CD14-positive monocyte (primary cell): ENCODE measurements around the gene RPS19. TPM values are rescaled to one million over a fixed set of nuclear protein-coding genes. Genes with fewer than 3 reads are reported as not detected.
A peak's percentile ranks its signal among the peaks of the same experiment; 100 is the strongest.

ENCODE experiments used
- DNase-seq, 3 donors: peaks; one replicate each; pipeline ENCODE4 v3.0.0-alpha.2; 2011 to 2022
- H2AFZ ChIP-seq: 2 replicates; pipeline ENCODE4 v1.6.0; 2012; ENCODE audit warnings: mild to moderate bottlenecking, low read depth, low read length, inconsistent platforms; ENCODE audit not compliant: insufficient read depth, poor library complexity, severe bottlenecking
- H3K27ac ChIP-seq, 2 donors: 1 replicate in 1 of 2; 2 replicates in 1 of 2; pipeline ENCODE4 v1.5.1; 2012 to 2013; ENCODE audit warnings: low read length in 2 of 2, control low read depth in 1 of 2, inconsistent platforms in 1 of 2, low read depth in 1 of 2, mild to moderate bottlenecking in 1 of 2
- H3K27me3 ChIP-seq, 2 donors: one replicate each; pipeline versions ENCODE4 v1.6.0 to v1.6.1; 2011 to 2013; ENCODE audit warnings: low read length in 2 of 2; ENCODE audit not compliant: control insufficient read depth in 2 of 2, insufficient read depth in 2 of 2
- H3K36me3 ChIP-seq, 2 donors: replicated peaks in 1 of 2; 1 replicate in 1 of 2; 2 replicates in 1 of 2; pipeline versions ENCODE4 v1.5.1 to v1.6.1; 2012 to 2013; ENCODE audit warnings: low read length in 2 of 2, control low read depth in 1 of 2, inconsistent platforms in 1 of 2, mild to moderate bottlenecking in 1 of 2; ENCODE audit not compliant: insufficient read depth in 2 of 2, control insufficient read depth in 1 of 2
- H3K4me1 ChIP-seq, 2 donors: 1 replicate in 1 of 2; 2 replicates in 1 of 2; pipeline versions ENCODE4 v1.5.1 to v1.6.1; 2012 to 2013; ENCODE audit warnings: low read length in 2 of 2, control low read depth in 1 of 2, inconsistent platforms in 1 of 2, mild to moderate bottlenecking in 1 of 2, moderate library complexity in 1 of 2; ENCODE audit not compliant: insufficient read depth in 2 of 2, control insufficient read depth in 1 of 2
- H3K4me2 ChIP-seq: replicated peaks from 2 replicates; pipeline ENCODE3; 2012; ENCODE audit warnings: low read length, moderate library complexity, mild to moderate bottlenecking; ENCODE audit not compliant: poor library complexity, severe bottlenecking; ENCODE audit errors: extremely low read depth
- H3K4me3 ChIP-seq, 3 experiments: fragments of 200-600 bp in 1 of 3; sonication (generic) in 1 of 3; replicated peaks in 1 of 3; 1 replicate in 2 of 3; 2 replicates in 1 of 3; pipeline ENCODE4 v1.5.1; 2011 to 2013; ENCODE audit warnings: low read length in 3 of 3, mild to moderate bottlenecking in 3 of 3, control low read depth in 2 of 3, low read depth in 2 of 3, inconsistent platforms in 1 of 3, moderate library complexity in 1 of 3
- H3K79me2 ChIP-seq: 2 replicates; pipeline ENCODE4 v1.6.0; 2012; ENCODE audit warnings: mild to moderate bottlenecking, control low read depth, inconsistent platforms, low read length, moderate library complexity; ENCODE audit not compliant: insufficient read depth
- H3K9ac ChIP-seq: 2 replicates; pipeline ENCODE4 v1.6.0; 2017; ENCODE audit warnings: low read length, mild to moderate bottlenecking; ENCODE audit not compliant: insufficient read depth, poor library complexity, severe bottlenecking
- H3K9me3 ChIP-seq, 2 donors: replicated peaks in 1 of 2; 1 replicate in 1 of 2; 2 replicates in 1 of 2; pipeline versions ENCODE4 v1.5.1 to v1.6.1; 2012 to 2013; ENCODE audit warnings: low read length in 2 of 2, control low read depth in 1 of 2; ENCODE audit not compliant: control insufficient read depth in 1 of 2, insufficient read depth in 1 of 2
- H4K20me1 ChIP-seq: 2 replicates; pipeline ENCODE4 v1.6.0; 2012; ENCODE audit warnings: mild to moderate bottlenecking, low read length, control low read depth, moderate library complexity; ENCODE audit not compliant: insufficient read depth
- H3K27ac Mint-ChIP-seq, 7 donors: one replicate each; pipeline ENCODE4 v1.8.0; 2020; ENCODE audit warnings: mild to moderate bottlenecking in 7 of 7, mixed read lengths in 7 of 7, moderate library complexity in 6 of 7, inconsistent platforms in 2 of 7
- H3K27me3 Mint-ChIP-seq, 3 donors: one replicate each; pipeline ENCODE4 v1.8.0; 2021 to 2022; ENCODE audit warnings: low read depth in 3 of 3, mild to moderate bottlenecking in 3 of 3, mixed read lengths in 3 of 3, moderate library complexity in 3 of 3, inconsistent platforms in 1 of 3
- H3K36me3 Mint-ChIP-seq, 2 donors: one replicate each; pipeline ENCODE4 v1.8.0; 2020; ENCODE audit warnings: mixed read lengths in 2 of 2, inconsistent platforms in 1 of 2, mild to moderate bottlenecking in 1 of 2
- H3K4me1 Mint-ChIP-seq: one replicate; pipeline ENCODE4 v1.8.0; 2020; ENCODE audit warnings: mild to moderate bottlenecking, mixed read lengths
- H3K4me3 Mint-ChIP-seq, 2 donors: one replicate each; pipeline ENCODE4 v1.8.0; 2020; ENCODE audit warnings: mild to moderate bottlenecking in 2 of 2, mixed read lengths in 2 of 2, moderate library complexity in 1 of 2
- H3K9me3 Mint-ChIP-seq, 7 donors: one replicate each; pipeline ENCODE4 v1.8.0; 2020 to 2022; ENCODE audit warnings: mixed read lengths in 7 of 7, mild to moderate bottlenecking in 6 of 7, moderate library complexity in 6 of 7, inconsistent platforms in 2 of 7
- CTCF ChIP-seq: fragments of 200-600 bp; IDR thresholded peaks from one replicate; pipeline ENCODE4 v1.8.0; 2022; ENCODE audit warnings: antibody characterized with exemption, mild to moderate bottlenecking
- WGBS: methylation state at CpG from one replicate; pipeline ENCODE4 v1.1.5; 2013; ENCODE audit warnings: missing lambda C conversion rate; ENCODE audit not compliant: insufficient coverage; 5-methylcytosine and 5-hydroxymethylcytosine counted together
- intact Hi-C, 2 donors: fragments of 100-400 bp; cut with micrococcal nuclease; formaldehyde crosslinking; loops; one replicate each; pipeline versions ENCODE4 v1.15.0 to v1.15.1; 2023
- polyA plus RNA-seq, 3 donors: library from polyadenylated mRNA; depleted of rRNA in 1 of 3; unstranded in 2 of 3; stranded (reverse) in 1 of 3; fragments of 300-500 nt in 2 of 3; fragments of >200 nt in 1 of 3; fragmentation: Illumina TruSeq in 2 of 3; gene quantifications; 1 replicate in 2 of 3; 2 replicates in 1 of 3; pipeline ENCODE4 v1.2.3, GENCODE V29; 2012 to 2021

The RPS19 gene
- polyA plus RNA-seq, 3 donors = 1,234 to 2,117 (median 1,424) TPM

GRCh38 chr19:41853768-41854167, 6.3 kb upstream of the RPS19 start:
- Histone ChIP-seq H3K9ac (no peak overlapping the region), H2AFZ (no peak overlapping the region), H3K36me3 (no peaks in the 10 kb centered on the region), H3K79me2 (no peaks in the 10 kb centered on the region), H3K4me3 (no peak overlapping the region), H3K4me2 (no peak overlapping the region), H3K27ac (no peak overlapping the region), H3K9me3 (no peaks in the 10 kb centered on the region), H4K20me1 (no peaks in the 10 kb centered on the region), H3K4me1 (peaks cover 0 to 5% of the 10 kb centered on the region in 2 donors), H3K27me3 (peaks cover 2 to 7% of the 10 kb centered on the region in 2 donors)
- Mint-ChIP-seq H3K9me3 (no peaks in the 10 kb centered on the region), H3K36me3 (no peaks in the 10 kb centered on the region), H3K27ac (no peak overlapping the region), H3K27me3 (peaks cover 6 to 11% (median 9%) of the 10 kb centered on the region in 3 donors), H3K4me1 (peaks cover 5% of the 10 kb centered on the region), H3K4me3 (no peak overlapping the region)
- no peak for DNase-seq
- WGBS = no CpG with 5 or more reads among the region's 2 CpGs
- intact Hi-C loops = no loop called here
- TF ChIP-seq CTCF = no peak

- H3K27ac Mint-ChIP-seq = peak overlapping the region; percentile 35 to 100 (median 99)
- no peak for TF ChIP-seq CTCF
- peak overlapping the region; percentile 86 to 90 for H3K27ac ChIP-seq
- no peak for DNase-seq
- peaks cover 28 to 33% of the 10 kb centered on the region in 2 donors for H3K36me3 ChIP-seq
- peaks cover 45% of the 10 kb centered on the region for H3K79me2 ChIP-seq
- no peak overlapping the region for H3K9ac ChIP-seq
- H2AFZ ChIP-seq = peak overlapping the region; percentile 88
- H3K4me3 ChIP-seq = peak overlapping the region in 2 of 3 experiments; percentile 59 to 95
- peaks cover 43% of the 10 kb centered on the region for H3K4me1 Mint-ChIP-seq
- H4K20me1 ChIP-seq = peaks cover 39% of the 10 kb centered on the region
- H3K9me3 Mint-ChIP-seq = no peaks in the 10 kb centered on the region
- peak overlapping the region; percentile 98 for H3K4me2 ChIP-seq
- H3K4me1 ChIP-seq = peaks cover 35 to 43% of the 10 kb centered on the region in 2 donors
- H3K27me3 ChIP-seq = no peaks in the 10 kb centered on the region
- H3K27me3 Mint-ChIP-seq = peaks cover 0 to 5% (median 3%) of the 10 kb centered on the region in 3 donors
- intact Hi-C loops = no loop called here
- 2% methylated on average over 6 of the region's 8 CpGs for WGBS
- H3K4me3 Mint-ChIP-seq = peak overlapping the region; percentile 92 to 100
- H3K9me3 ChIP-seq = no peaks in the 10 kb centered on the region
- H3K36me3 Mint-ChIP-seq = peaks cover 25 to 33% of the 10 kb centered on the region in 2 donors
Measured at GRCh38 chr19:41859213-41859617, 840 bp upstream of the RPS19 start.
